ENCODE results near the gene NDUFS2.
"Not testable (repeated sequence)": the region's sequence is repeated elsewhere in the genome, so short reads cannot be mapped to it uniquely, and the experiment has no call there.

NDUFS2 gene

GRCh38 chr1:161222175-161223019 lies 20.2 kb downstream of the NDUFS2 start:
- in situ Hi-C loops (cut with HindIII; ENCODE audit: low sequenced_read_pairs) = loop anchor here (25.0 kb wide), 1 partner anchor 140 kb away; the partner anchor contains the start of gene CFAP126
- DNase-seq (ENCODE audit: low read depth, low spot score) = no peak
- TF ChIP-seq, protein P1, sequence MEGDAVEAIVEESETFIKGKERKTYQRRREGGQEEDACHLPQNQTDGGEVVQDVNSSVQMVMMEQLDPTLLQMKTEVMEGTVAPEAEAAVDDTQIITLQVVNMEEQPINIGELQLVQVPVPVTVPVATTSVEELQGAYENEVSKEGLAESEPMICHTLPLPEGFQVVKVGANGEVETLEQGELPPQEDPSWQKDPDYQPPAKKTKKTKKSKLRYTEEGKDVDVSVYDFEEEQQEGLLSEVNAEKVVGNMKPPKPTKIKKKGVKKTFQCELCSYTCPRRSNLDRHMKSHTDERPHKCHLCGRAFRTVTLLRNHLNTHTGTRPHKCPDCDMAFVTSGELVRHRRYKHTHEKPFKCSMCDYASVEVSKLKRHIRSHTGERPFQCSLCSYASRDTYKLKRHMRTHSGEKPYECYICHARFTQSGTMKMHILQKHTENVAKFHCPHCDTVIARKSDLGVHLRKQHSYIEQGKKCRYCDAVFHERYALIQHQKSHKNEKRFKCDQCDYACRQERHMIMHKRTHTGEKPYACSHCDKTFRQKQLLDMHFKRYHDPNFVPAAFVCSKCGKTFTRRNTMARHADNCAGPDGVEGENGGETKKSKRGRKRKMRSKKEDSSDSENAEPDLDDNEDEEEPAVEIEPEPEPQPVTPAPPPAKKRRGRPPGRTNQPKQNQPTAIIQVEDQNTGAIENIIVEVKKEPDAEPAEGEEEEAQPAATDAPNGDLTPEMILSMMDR (IDR thresholded peaks at IDR 0.05; ENCODE audit: low read depth, low read length) = no peak
- no peak overlapping the region for H3K4me3 ChIP-seq (ENCODE audit: low read depth, low read length)

DNA sequence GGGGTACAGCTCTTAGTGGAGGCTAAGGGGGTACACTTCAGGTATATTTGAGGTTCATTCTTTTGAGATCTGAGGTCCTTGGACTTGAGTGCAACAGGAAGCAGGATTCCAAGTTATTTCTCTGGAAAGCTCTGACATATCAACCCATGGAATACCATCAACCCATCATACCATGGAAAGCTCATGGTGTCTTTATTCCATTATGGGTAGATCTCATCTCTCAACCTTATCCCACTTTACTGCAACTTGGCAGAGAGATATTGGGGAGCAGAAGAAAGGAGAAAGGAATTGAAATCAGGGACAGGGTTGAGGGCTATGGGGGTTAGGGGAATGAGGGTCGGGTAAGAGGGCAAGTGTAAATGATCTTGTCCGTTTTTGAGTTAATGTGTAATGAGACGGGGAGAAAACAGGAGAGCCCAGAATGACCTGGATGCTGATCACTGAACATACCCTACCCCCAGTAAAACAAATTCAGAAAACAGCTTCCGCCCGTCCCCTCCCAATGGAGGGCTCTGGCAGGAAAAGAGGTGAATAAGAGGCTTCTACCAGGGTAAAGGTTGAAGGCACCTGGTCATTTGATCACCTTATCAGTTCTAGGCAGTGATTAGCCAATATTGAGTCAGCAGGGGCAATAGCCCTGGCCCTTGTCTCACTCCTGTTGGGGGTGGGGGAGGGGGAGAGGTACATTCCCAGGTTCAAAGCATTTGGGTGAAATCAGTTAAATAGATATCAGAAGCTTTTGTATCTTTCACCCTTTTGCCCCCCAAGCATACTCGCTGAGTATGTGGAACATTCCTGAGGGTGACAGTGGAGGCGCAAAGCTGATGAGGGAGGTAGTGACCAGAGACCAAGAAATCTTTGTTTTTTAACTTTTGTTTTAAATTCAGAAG lies 21.9 kb downstream of the NDUFS2 start:
- in situ Hi-C loops (cut with HindIII; ENCODE audit: low sequenced_read_pairs) = loop anchor here (25.0 kb wide), 1 partner anchor 138 kb away; the partner anchor contains the start of gene CFAP126
- DNase-seq (ENCODE audit: low read depth, low spot score) = no peak
- TF ChIP-seq, protein P1 (IDR thresholded peaks at IDR 0.05; ENCODE audit: low read depth, low read length) = no peak
- H3K4me3 ChIP-seq (ENCODE audit: low read depth, low read length) = no peak overlapping the region

- DNase-seq (ENCODE audit: low read depth, low spot score); H3K4me3 ChIP-seq (ENCODE audit: low read depth, low read length): not testable (repeated sequence)
- in situ Hi-C loops (cut with HindIII; ENCODE audit: low sequenced_read_pairs) = loop anchor here (25.0 kb wide), 1 partner anchor 138 kb away; the partner anchor contains the start of gene CFAP126
Observed at GRCh38 chr1:161224695-161225087, 22.5 kb downstream of the NDUFS2 start.

- DNase-seq (ENCODE audit: low read depth, low spot score) = no peak
- H3K4me3 ChIP-seq (ENCODE audit: low read depth, low read length) = no peak overlapping the region
- TF ChIP-seq, protein P1 (IDR thresholded peaks at IDR 0.05; ENCODE audit: low read depth, low read length) = no peak
- in situ Hi-C loops (cut with HindIII; ENCODE audit: low sequenced_read_pairs) = no loop called here
Observed at GRCh38 chr1:161225178-161225533, 23.0 kb downstream of the NDUFS2 start.

- peak; percentile 100 for DNase-seq (ENCODE audit: low read depth, low spot score)
- TF ChIP-seq, protein P1 (IDR thresholded peaks at IDR 0.05; ENCODE audit: low read depth, low read length) = peak; percentile 71
- in situ Hi-C loops (cut with HindIII; ENCODE audit: low sequenced_read_pairs) = no loop called here
- peak within 1 kb of the TSS; percentile 87 for H3K4me3 ChIP-seq (ENCODE audit: low read depth, low read length)
Observed at GRCh38 chr1:161225534-161226319, 23.6 kb downstream of the NDUFS2 start, which contains the start of gene TOMM40L. TSS of gene TOMM40L (plus strand) at chr1:161226060. CDS start at chr1:161226490, 430 bp downstream.

GRCh38 chr1:161226320-161226711 lies 24.1 kb downstream of the NDUFS2 start:
- TF ChIP-seq, protein P1 (IDR thresholded peaks at IDR 0.05; ENCODE audit: low read depth, low read length) = no peak
- peak overlapping the region; percentile 87 for H3K4me3 ChIP-seq (ENCODE audit: low read depth, low read length)
- in situ Hi-C loops (cut with HindIII; ENCODE audit: low sequenced_read_pairs) = no loop called here
- no peak for DNase-seq (ENCODE audit: low read depth, low spot score)
